ENCODE results near the gene C9orf85.

Gene C9orf85

DNA sequence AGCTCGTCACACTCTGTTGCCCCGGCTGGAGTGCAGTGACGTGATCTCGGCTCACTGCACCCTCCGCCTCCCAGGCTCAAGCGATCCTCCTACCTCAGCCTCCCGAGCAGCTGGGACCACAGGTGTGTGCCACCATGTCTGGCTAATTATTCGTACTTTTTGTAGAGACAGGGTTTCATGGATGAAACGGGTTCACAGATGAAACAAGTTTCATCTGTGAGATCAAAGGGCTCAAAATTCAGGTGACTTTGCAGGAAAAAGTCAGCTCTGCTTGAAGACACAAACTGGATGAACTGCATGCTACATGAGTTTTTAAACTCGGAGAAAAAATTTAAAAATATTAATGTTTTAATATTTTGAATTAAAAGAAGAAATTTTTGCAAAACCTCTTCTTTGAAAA lies 24.9 kb upstream of the C9orf85 start:
- H3K36me3 ChIP-seq (ENCODE audit: low read length) = 0 out of 2 replicates have a peak, but pooled peaks cover 3% of the 10 kb centered on the region
- no peaks in the 10 kb centered on the region for H3K27me3 ChIP-seq (ENCODE audit: low read length)
- peaks cover 10% of the 10 kb centered on the region; the same call in 1 of the 2 replicates for H3K9me3 ChIP-seq (ENCODE audit: insufficient read depth, low read length)
- peaks cover 9% of the 10 kb centered on the region; the same call in 1 of the 2 replicates for H4K20me1 ChIP-seq (ENCODE audit: low read depth, low read length)
- peaks cover 40% of the 10 kb centered on the region for H3K79me2 ChIP-seq (ENCODE audit: insufficient read depth, low read length)
- H3K4me2 ChIP-seq (ENCODE audit: low read depth, low read length, poor library complexity, severe bottlenecking) = no peak overlapping the region
- no peaks in the 10 kb centered on the region for H3F3A ChIP-seq (ENCODE audit: insufficient read depth)
- H3K9ac ChIP-seq (ENCODE audit: low read length) = no peak overlapping the region
- H2AFZ ChIP-seq (ENCODE audit: low read depth, low read length, severe bottlenecking) = no peak overlapping the region
- TF ChIP-seq, protein P1, sequence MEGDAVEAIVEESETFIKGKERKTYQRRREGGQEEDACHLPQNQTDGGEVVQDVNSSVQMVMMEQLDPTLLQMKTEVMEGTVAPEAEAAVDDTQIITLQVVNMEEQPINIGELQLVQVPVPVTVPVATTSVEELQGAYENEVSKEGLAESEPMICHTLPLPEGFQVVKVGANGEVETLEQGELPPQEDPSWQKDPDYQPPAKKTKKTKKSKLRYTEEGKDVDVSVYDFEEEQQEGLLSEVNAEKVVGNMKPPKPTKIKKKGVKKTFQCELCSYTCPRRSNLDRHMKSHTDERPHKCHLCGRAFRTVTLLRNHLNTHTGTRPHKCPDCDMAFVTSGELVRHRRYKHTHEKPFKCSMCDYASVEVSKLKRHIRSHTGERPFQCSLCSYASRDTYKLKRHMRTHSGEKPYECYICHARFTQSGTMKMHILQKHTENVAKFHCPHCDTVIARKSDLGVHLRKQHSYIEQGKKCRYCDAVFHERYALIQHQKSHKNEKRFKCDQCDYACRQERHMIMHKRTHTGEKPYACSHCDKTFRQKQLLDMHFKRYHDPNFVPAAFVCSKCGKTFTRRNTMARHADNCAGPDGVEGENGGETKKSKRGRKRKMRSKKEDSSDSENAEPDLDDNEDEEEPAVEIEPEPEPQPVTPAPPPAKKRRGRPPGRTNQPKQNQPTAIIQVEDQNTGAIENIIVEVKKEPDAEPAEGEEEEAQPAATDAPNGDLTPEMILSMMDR (IDR thresholded peaks at IDR 0.05; ENCODE audit: insufficient read depth, low read length, poor library complexity, severe bottlenecking) = no peak
- no peak for TF ChIP-seq EZH2phosphoT487 (conservative IDR thresholded peaks at IDR 0.05; ENCODE audit: low read length)
- H3K4me3 ChIP-seq (ENCODE audit: insufficient read depth, low read length, poor library complexity, severe bottlenecking) = no peak overlapping the region
- no peak overlapping the region for H3K27ac ChIP-seq (ENCODE audit: low read depth, low read length)
- no peaks in the 10 kb centered on the region for H3K9me2 ChIP-seq (replicated peaks; ENCODE audit: insufficient read depth, low read length)

DNA sequence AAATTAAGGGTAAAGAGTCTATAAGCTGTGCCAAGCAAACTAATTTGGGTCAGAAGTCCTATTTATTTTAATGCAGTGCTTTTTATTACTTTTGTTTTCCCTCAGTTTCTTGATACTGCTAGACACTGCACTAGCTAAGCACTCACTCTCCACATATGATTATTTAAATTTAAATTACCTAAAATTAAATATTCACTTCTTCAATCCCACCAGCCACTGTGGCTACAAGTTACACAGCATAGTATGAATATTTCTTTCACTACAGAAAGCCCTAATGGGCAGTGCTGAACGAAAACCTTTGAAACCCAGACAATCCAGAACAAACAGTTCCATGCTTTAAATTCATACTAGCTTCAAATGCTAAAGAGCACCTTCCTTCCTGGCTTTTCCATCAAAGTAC lies 24.1 kb upstream of the C9orf85 start:
- Histone ChIP-seq H4K20me1 (ENCODE audit: low read depth, low read length) (peaks cover 9% of the 10 kb centered on the region; the same call in 1 of the 2 replicates), H3K9me3 (ENCODE audit: insufficient read depth, low read length) (peaks cover 10% of the 10 kb centered on the region; the same call in 1 of the 2 replicates), H3K9me2 (replicated peaks; ENCODE audit: insufficient read depth, low read length) (no peaks in the 10 kb centered on the region), H3K9ac (ENCODE audit: low read length) (no peak overlapping the region), H3K79me2 (ENCODE audit: insufficient read depth, low read length) (peaks cover 36% of the 10 kb centered on the region), H3K36me3 (ENCODE audit: low read length) (no peaks in the 10 kb centered on the region), H3F3A (ENCODE audit: insufficient read depth) (no peaks in the 10 kb centered on the region), H2AFZ (ENCODE audit: low read depth, low read length, severe bottlenecking) (no peak overlapping the region), H3K27ac (ENCODE audit: low read depth, low read length) (no peak overlapping the region), H3K4me3 (ENCODE audit: insufficient read depth, low read length, poor library complexity, severe bottlenecking) (no peak overlapping the region), H3K27me3 (ENCODE audit: low read length) (no peaks in the 10 kb centered on the region), H3K4me2 (ENCODE audit: low read depth, low read length, poor library complexity, severe bottlenecking) (no peak overlapping the region)
- TF ChIP-seq, protein P1 (IDR thresholded peaks at IDR 0.05; ENCODE audit: insufficient read depth, low read length, poor library complexity, severe bottlenecking) = no peak
- TF ChIP-seq EZH2phosphoT487 (conservative IDR thresholded peaks at IDR 0.05; ENCODE audit: low read length) = no peak

DNA sequence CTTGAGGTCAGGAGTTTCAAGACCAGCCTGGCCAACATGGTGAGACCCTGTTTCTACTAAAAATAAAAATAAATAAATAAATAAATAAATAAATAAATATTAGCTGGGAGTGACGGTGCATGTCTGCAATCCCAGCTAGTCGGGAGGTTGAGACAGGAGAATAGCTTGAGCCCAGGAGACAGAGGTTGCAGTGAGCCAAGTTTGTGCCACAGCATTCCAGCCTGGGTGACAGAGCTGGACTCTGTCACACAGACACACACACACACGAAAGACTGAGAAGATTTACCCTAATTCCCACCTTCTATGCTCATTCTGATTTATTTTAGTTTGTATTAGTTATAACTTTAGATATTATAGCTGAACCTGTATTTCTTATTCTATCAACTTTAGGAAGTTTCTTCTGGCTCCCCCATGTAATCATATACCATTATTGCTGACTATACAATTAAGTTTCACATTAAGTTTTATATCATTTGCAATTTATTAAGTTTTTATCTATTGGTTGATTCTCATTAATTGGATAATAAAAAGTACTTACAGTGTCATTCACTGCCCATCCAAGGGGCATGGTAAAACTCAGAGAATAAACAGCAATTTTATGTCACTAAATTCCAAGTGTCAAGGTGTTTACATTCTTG lies 21.3 kb upstream of the C9orf85 start:
- Histone ChIP-seq H3K27ac (ENCODE audit: low read depth, low read length) (no peak overlapping the region), H3K27me3 (ENCODE audit: low read length) (no peaks in the 10 kb centered on the region), H3K9me2 (replicated peaks; ENCODE audit: insufficient read depth, low read length) (no peaks in the 10 kb centered on the region), H3K79me2 (ENCODE audit: insufficient read depth, low read length) (peaks cover 33% of the 10 kb centered on the region), H3K9me3 (ENCODE audit: insufficient read depth, low read length) (no peaks in the 10 kb centered on the region), H3F3A (ENCODE audit: insufficient read depth) (no peaks in the 10 kb centered on the region), H3K4me2 (ENCODE audit: low read depth, low read length, poor library complexity, severe bottlenecking) (no peak overlapping the region), H3K9ac (ENCODE audit: low read length) (no peak overlapping the region), H3K4me3 (ENCODE audit: insufficient read depth, low read length, poor library complexity, severe bottlenecking) (no peak overlapping the region), H3K36me3 (ENCODE audit: low read length) (no peaks in the 10 kb centered on the region), H4K20me1 (ENCODE audit: low read depth, low read length) (peaks cover 9% of the 10 kb centered on the region; the same call in 1 of the 2 replicates), H2AFZ (ENCODE audit: low read depth, low read length, severe bottlenecking) (no peak overlapping the region)
- TF ChIP-seq, protein P1 (IDR thresholded peaks at IDR 0.05; ENCODE audit: insufficient read depth, low read length, poor library complexity, severe bottlenecking) = no peak
- TF ChIP-seq EZH2phosphoT487 (conservative IDR thresholded peaks at IDR 0.05; ENCODE audit: low read length) = no peak
